OCI-LY7 (cell line): ENCODE measurements around the gene SRC. TPM values are rescaled to one million over a fixed set of nuclear protein-coding genes. Genes with fewer than 3 reads are reported as not detected.

ENCODE experiments used
- BruUV-seq: library from RNA; stranded (reverse); fragments of 400-500 nt; replicated peaks from 2 replicates; lab custom pipeline; 2021; lab: Mats Ljungman, UMichigan
- CTCF ChIA-PET: fragments of 300-600 bp; sonication (Branson Sonifier 250); formaldehyde crosslinking; loops from one replicate; lab custom pipeline; 2022; ENCODE audit warnings: antibody characterized with exemption; ENCODE audit not compliant: unreplicated experiment; lab: Charles Lee
- POLR2A ChIA-PET: fragments of 300-600 bp; sonication (Branson Sonifier 250); formaldehyde crosslinking; loops from one replicate; lab custom pipeline; 2022; ENCODE audit warnings: antibody characterized with exemption; lab: Charles Lee
- DNase-seq: peaks from one replicate; pipeline ENCODE4 v3.0.0-alpha.2; 2015; ENCODE audit warnings: low spot score
- H2AFZ ChIP-seq: fragments of 200-600 bp; sonication (generic), shearing (Covaris generic); 2 replicates; pipeline ENCODE4 v1.6.1; 2014; ENCODE audit warnings: mild to moderate bottlenecking, antibody characterized with exemption, low read length, moderate library complexity
- H3K27ac ChIP-seq: fragments of 200-600 bp; sonication (generic); 2 replicates; pipeline ENCODE4 v1.5.1; 2014; ENCODE audit warnings: mixed run types, low read depth, mild to moderate bottlenecking, moderate library complexity, low read length, inconsistent platforms; ENCODE audit not compliant: poor library complexity, severe bottlenecking
- H3K36me3 ChIP-seq: fragments of 200-600 bp; sonication (generic); 2 replicates; pipeline ENCODE4 v1.6.1; 2014; ENCODE audit warnings: mild to moderate bottlenecking, antibody characterized with exemption, low read length, moderate library complexity, mixed read lengths; ENCODE audit not compliant: insufficient read depth
- H3K4me1 ChIP-seq: fragments of 200-600 bp; sonication (generic); 2 replicates; pipeline ENCODE4 v1.5.1; 2014; ENCODE audit warnings: mild to moderate bottlenecking, low read length; ENCODE audit not compliant: insufficient read depth, poor library complexity, severe bottlenecking
- H3K4me2 ChIP-seq: fragments of 200-600 bp; sonication (generic); 2 replicates; pipeline ENCODE4 v1.6.1; 2014; ENCODE audit warnings: mild to moderate bottlenecking, low read length
- H3K4me3 ChIP-seq: fragments of 200-600 bp; sonication (generic); 2 replicates; pipeline ENCODE4 v1.5.1; 2014; ENCODE audit warnings: mild to moderate bottlenecking, low read depth, low read length; ENCODE audit not compliant: poor library complexity, severe bottlenecking
- H3K79me2 ChIP-seq: fragments of 200-600 bp; sonication (generic); 2 replicates; pipeline ENCODE4 v1.6.1; 2016; ENCODE audit warnings: low read depth, mild to moderate bottlenecking, low read length, moderate library complexity, mixed read lengths; ENCODE audit not compliant: insufficient read depth
- H3K9me2 ChIP-seq: fragments of 200-600 bp; sonication (generic); 2 replicates; pipeline ENCODE4 v1.6.1; 2016; ENCODE audit warnings: mild to moderate bottlenecking, low read length, mixed read lengths; ENCODE audit not compliant: insufficient read depth
- H3K9me3 ChIP-seq: fragments of 200-600 bp; sonication (generic); 2 replicates; pipeline ENCODE4 v1.6.1; 2014; ENCODE audit warnings: mild to moderate bottlenecking, mixed run types, low read length, mixed read lengths
- H4K20me1 ChIP-seq: fragments of 200-600 bp; sonication (generic); 2 replicates; pipeline ENCODE4 v1.6.1; 2014; ENCODE audit warnings: mild to moderate bottlenecking, antibody characterized with exemption, low read length, moderate library complexity, mixed read lengths; ENCODE audit not compliant: insufficient read depth
- CTCF ChIP-seq: fragments of 200-600 bp; sonication (generic); conservative IDR thresholded peaks from 2 replicates; pipeline ENCODE4 v1.5.1; 2014; ENCODE audit warnings: mild to moderate bottlenecking, antibody characterized with exemption, low read length, moderate library complexity, mixed read lengths
- EZH2phosphoT487 ChIP-seq: fragments of 200-600 bp; sonication (generic); IDR thresholded peaks from 2 replicates; pipeline ENCODE4 v1.6.1; 2018; ENCODE audit warnings: low read depth, borderline replicate concordance, mild to moderate bottlenecking, mixed run types, antibody characterized with exemption, low read length, moderate library complexity, mixed read lengths
- intact Hi-C: fragments of 100-400 bp; cut with micrococcal nuclease; formaldehyde crosslinking; loops from one replicate; pipeline ENCODE4 v1.10.0; 2022; ENCODE audit not compliant: unreplicated experiment
- total RNA-seq, 2 experiments: library from RNA; depleted of rRNA in 1 of 2; stranded (reverse); fragments of >200 nt in 1 of 2; shearing (Covaris generic) in 1 of 2; gene quantifications; 2 replicates each; pipeline ENCODE4 v1.2.3, GENCODE V29; 2014 to 2022

Gene SRC
- total RNA-seq, 2 experiments from 2014 or later, result 0.72 to 3.7 TPM

- Histone ChIP-seq H3K79me2 (no peaks in the 10 kb centered on the region), H4K20me1 (no peaks in the 10 kb centered on the region), H3K27ac (no peak overlapping the region), H3K9me2 (no peaks in the 10 kb centered on the region), H3K36me3 (no peaks in the 10 kb centered on the region), H3K4me2 (no peak overlapping the region), H3K4me3 (no peak overlapping the region), H2AFZ (no peak overlapping the region), H3K4me1 (peaks cover 18% of the 10 kb centered on the region), H3K9me3 (0 out of 2 replicates have a peak, but pooled peaks cover 5% of the 10 kb centered on the region)
- ChIA-PET POLR2A (interaction anchor here (1.0 kb wide), 1 partner anchor 41 kb away, joined by 5 read pairs; no protein-coding TSS in a partner anchor), CTCF (no interaction called here)
- TF ChIP-seq CTCF (no peak), EZH2phosphoT487 (no peak)
- intact Hi-C loops, result no loop called here
- BruUV-seq, result no TSS peak
- DNase-seq, result peak; percentile 23
Observed at GRCh38 chr20:37364927-37365272, 19.0 kb downstream of the SRC start.

- ChIA-PET POLR2A (no interaction called here), CTCF (no interaction called here)
- DNase-seq, result peak; percentile 49
- no peaks in the 10 kb centered on the region for H3K79me2 ChIP-seq
- 0 out of 2 replicates have a peak, but pooled peaks cover 5% of the 10 kb centered on the region for H3K9me3 ChIP-seq
- no peak for TF ChIP-seq EZH2phosphoT487
- TF ChIP-seq CTCF, result no peak
- H3K4me2 ChIP-seq, result peak overlapping the region; percentile 43
- intact Hi-C loops, result no loop called here
- H3K9me2 ChIP-seq, result no peaks in the 10 kb centered on the region
- H4K20me1 ChIP-seq, result no peaks in the 10 kb centered on the region
- H3K36me3 ChIP-seq, result no peaks in the 10 kb centered on the region
- no peak overlapping the region for H3K4me3 ChIP-seq
- H3K4me1 ChIP-seq, result peaks cover 18% of the 10 kb centered on the region
- peak overlapping the region; percentile 37 for H3K27ac ChIP-seq
- BruUV-seq, result no TSS peak
- H2AFZ ChIP-seq, result no peak overlapping the region
Observed at GRCh38 chr20:37365760-37366638, 20.1 kb downstream of the SRC start.

GRCh38 chr20:37366743-37367142, 20.8 kb downstream of the SRC start:
- ChIA-PET POLR2A (no interaction called here), CTCF (no interaction called here)
- Histone ChIP-seq H3K9me3 (0 out of 2 replicates have a peak, but pooled peaks cover 5% of the 10 kb centered on the region), H3K4me1 (peaks cover 23% of the 10 kb centered on the region), H3K4me2 (peak overlapping the region; percentile 43), H3K27ac (peak overlapping the region; percentile 21), H3K9me2 (no peaks in the 10 kb centered on the region), H4K20me1 (no peaks in the 10 kb centered on the region), H3K4me3 (no peak overlapping the region), H2AFZ (no peak overlapping the region), H3K36me3 (no peaks in the 10 kb centered on the region), H3K79me2 (no peaks in the 10 kb centered on the region)
- intact Hi-C loops, result no loop called here
- no TSS peak for BruUV-seq
- TF ChIP-seq CTCF, result no peak
- TF ChIP-seq EZH2phosphoT487, result no peak
- no peak for DNase-seq
